ENCODE measurements around the gene TACC2. TPM values are rescaled to one million over a fixed set of nuclear protein-coding genes. Genes with fewer than 3 reads are reported as not detected.

The TACC2 gene
- total RNA-seq, 1 donor from 2014 or later = 76.4 TPM

- TF ChIP-seq POLR2AphosphoS5 (IDR thresholded peaks at IDR 0.05; ENCODE audit: insufficient read depth in 1 of 2, low read depth in 1 of 2) (no peak), POLR2A (IDR thresholded peaks at IDR 0.05) (no peak)
- TF ChIP-seq, protein P1, sequence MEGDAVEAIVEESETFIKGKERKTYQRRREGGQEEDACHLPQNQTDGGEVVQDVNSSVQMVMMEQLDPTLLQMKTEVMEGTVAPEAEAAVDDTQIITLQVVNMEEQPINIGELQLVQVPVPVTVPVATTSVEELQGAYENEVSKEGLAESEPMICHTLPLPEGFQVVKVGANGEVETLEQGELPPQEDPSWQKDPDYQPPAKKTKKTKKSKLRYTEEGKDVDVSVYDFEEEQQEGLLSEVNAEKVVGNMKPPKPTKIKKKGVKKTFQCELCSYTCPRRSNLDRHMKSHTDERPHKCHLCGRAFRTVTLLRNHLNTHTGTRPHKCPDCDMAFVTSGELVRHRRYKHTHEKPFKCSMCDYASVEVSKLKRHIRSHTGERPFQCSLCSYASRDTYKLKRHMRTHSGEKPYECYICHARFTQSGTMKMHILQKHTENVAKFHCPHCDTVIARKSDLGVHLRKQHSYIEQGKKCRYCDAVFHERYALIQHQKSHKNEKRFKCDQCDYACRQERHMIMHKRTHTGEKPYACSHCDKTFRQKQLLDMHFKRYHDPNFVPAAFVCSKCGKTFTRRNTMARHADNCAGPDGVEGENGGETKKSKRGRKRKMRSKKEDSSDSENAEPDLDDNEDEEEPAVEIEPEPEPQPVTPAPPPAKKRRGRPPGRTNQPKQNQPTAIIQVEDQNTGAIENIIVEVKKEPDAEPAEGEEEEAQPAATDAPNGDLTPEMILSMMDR (IDR thresholded peaks at IDR 0.05) = no peak
- Histone ChIP-seq H3K4me1 (no peaks in the 10 kb centered on the region), H3K9me3 (no peaks in the 10 kb centered on the region), H3K27ac (no peak overlapping the region), H3K36me3 (peaks cover 0 to 51% of the 10 kb centered on the region in 2 donors), H3K4me3 (no peak overlapping the region), H3K27me3 (no peaks in the 10 kb centered on the region)
- intact Hi-C loops (cut with DNase I) = no loop called here
- DNase-seq (ENCODE audit: extremely low spot score in 2 of 2) = no peak
Measured at GRCh38 chr10:122220736-122221135, 231.8 kb downstream of the TACC2 start.

DNA sequence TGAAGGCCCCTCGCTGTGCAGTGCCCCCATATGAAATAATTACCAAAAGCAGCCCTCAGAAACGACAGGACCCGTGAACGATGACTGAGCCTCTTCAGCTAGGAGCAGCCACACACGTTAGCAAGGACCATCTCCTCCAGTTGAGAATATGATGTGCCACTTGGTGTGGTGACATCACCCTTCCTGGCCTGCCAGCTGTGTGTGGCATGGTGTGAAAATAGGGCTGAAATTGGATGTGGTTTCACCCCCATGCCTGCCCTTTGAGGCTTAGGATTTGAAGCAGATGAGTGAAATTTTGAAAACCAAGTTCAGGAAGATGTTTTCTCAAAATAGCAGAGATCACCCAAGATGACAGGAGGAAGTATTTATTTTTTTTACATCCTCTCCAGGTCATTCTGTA lies 233.0 kb downstream of the TACC2 start:
- TF ChIP-seq, protein P1 (IDR thresholded peaks at IDR 0.05) = no peak
- TF ChIP-seq POLR2A (IDR thresholded peaks at IDR 0.05) (no peak), POLR2AphosphoS5 (IDR thresholded peaks at IDR 0.05; ENCODE audit: insufficient read depth in 1 of 2, low read depth in 1 of 2) (no peak)
- H3K36me3 ChIP-seq = peaks cover 0 to 54% of the 10 kb centered on the region in 2 donors
- no peaks in the 10 kb centered on the region for H3K9me3 ChIP-seq
- H3K4me3 ChIP-seq = no peak overlapping the region
- no peaks in the 10 kb centered on the region for H3K27me3 ChIP-seq
- no peak overlapping the region for H3K27ac ChIP-seq
- no peaks in the 10 kb centered on the region for H3K4me1 ChIP-seq
- no peak for DNase-seq (ENCODE audit: extremely low spot score in 2 of 2)
- intact Hi-C loops (cut with DNase I) = no loop called here

DNA sequence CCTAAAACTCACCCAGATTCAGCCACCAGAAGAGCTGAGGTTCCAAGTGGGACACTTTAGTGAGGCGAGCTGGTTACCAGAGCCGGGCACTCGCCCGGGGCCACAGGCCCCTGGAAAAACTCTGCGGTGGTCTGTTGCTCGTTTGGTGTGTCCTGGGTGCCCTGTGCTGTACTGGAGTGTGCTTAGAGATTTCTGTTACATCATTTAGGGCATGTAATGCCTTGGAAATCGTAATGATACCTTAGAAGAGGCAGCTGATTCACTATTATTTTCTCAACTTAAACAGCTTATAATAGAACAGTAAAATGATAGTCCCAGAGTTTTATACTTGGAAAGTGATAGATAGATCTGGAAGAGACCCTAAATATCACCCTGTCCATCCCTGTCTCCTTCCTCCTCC lies 233.7 kb downstream of the TACC2 start:
- Histone ChIP-seq H3K4me3 (no peak overlapping the region), H3K36me3 (peaks cover 0 to 56% of the 10 kb centered on the region in 2 donors), H3K4me1 (no peaks in the 10 kb centered on the region), H3K27me3 (no peaks in the 10 kb centered on the region), H3K9me3 (no peaks in the 10 kb centered on the region), H3K27ac (no peak overlapping the region)
- TF ChIP-seq, protein P1 (IDR thresholded peaks at IDR 0.05) = no peak
- no peak for TF ChIP-seq POLR2A (IDR thresholded peaks at IDR 0.05)
- TF ChIP-seq POLR2AphosphoS5 (IDR thresholded peaks at IDR 0.05; ENCODE audit: insufficient read depth in 1 of 2, low read depth in 1 of 2) = no peak
- intact Hi-C loops (cut with DNase I) = no loop called here
- DNase-seq (ENCODE audit: extremely low spot score in 2 of 2) = no peak

DNA sequence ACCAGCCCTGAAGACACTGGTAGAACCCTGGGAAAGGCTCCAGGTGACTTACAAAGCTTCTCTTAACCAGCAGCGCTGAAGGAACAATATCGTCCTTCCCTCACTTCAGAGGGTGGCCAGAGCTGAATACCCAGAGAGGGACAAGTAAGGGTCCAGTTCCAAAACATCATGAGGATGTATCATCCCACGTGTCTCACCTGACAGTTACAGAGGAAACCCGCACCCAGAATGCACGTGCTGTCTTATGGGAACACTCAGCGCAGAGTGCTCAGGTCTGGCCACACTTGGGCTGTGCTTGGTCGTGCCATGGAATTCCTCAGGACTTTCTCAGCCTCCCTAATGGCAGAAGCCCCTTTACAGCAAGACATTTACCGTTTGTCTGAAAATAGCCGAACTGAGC lies 235.2 kb downstream of the TACC2 start:
- Histone ChIP-seq H3K4me3 (no peak overlapping the region), H3K36me3 (peaks cover 0 to 55% of the 10 kb centered on the region in 2 donors), H3K27me3 (no peaks in the 10 kb centered on the region), H3K27ac (no peak overlapping the region), H3K4me1 (no peaks in the 10 kb centered on the region), H3K9me3 (no peaks in the 10 kb centered on the region)
- no peak for DNase-seq (ENCODE audit: extremely low spot score in 2 of 2)
- intact Hi-C loops (cut with DNase I) = no loop called here
- TF ChIP-seq POLR2A (IDR thresholded peaks at IDR 0.05) = no peak
- no peak for TF ChIP-seq POLR2AphosphoS5 (IDR thresholded peaks at IDR 0.05; ENCODE audit: insufficient read depth in 1 of 2, low read depth in 1 of 2)
- TF ChIP-seq, protein P1 (IDR thresholded peaks at IDR 0.05) = no peak

DNA sequence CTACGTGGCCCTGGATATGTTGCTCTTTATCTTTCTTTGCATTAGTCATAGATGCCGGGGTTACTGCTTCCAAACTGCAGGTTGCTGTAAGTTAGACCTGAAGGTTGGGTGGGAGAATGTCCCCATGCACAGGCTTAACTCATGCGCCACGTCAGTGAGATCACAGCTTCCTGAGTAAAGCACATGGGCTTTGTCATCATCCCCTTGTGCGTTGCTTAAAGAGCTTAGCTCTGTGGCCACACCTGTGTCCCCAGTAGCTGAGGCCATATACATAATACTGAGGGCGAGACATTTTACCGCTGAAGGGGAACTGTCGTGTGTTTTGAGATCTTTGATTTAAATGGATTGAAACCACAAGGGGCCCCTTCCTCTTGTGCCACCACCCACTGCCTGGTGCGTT lies 236.4 kb downstream of the TACC2 start:
- DNase-seq (ENCODE audit: extremely low spot score in 2 of 2) = no peak
- H3K27ac ChIP-seq = no peak overlapping the region
- H3K9me3 ChIP-seq = no peaks in the 10 kb centered on the region
- intact Hi-C loops (cut with DNase I) = no loop called here
- no peaks in the 10 kb centered on the region for H3K27me3 ChIP-seq
- no peak overlapping the region for H3K4me3 ChIP-seq
- no peaks in the 10 kb centered on the region for H3K4me1 ChIP-seq
- peaks cover 0 to 48% of the 10 kb centered on the region in 2 donors for H3K36me3 ChIP-seq
- TF ChIP-seq, protein P1 (IDR thresholded peaks at IDR 0.05) = no peak
- TF ChIP-seq POLR2A (IDR thresholded peaks at IDR 0.05) (no peak), POLR2AphosphoS5 (IDR thresholded peaks at IDR 0.05; ENCODE audit: insufficient read depth in 1 of 2, low read depth in 1 of 2) (no peak)

All from vagina (tissue), 2 donors.